BE2C (cell line): ENCODE data around the gene SHOX.
"Not testable (repeated sequence)": the region's sequence is repeated elsewhere in the genome, so short reads cannot be mapped to it uniquely, and the experiment has no call there.

ENCODE experiments used
- DNase-seq: peaks from one replicate; pipeline ENCODE4 v3.0.0-alpha.2; 2020
- H3K27me3 ChIP-seq: fragments of 250-450 bp; sonication (Bioruptor Pico); 2 replicates; pipeline ENCODE4 v1.5.1; 2020; ENCODE audit warnings: mild to moderate bottlenecking
- H3K36me3 ChIP-seq: fragments of 250-450 bp; sonication (Bioruptor Pico); 2 replicates; pipeline ENCODE4 v1.5.1; 2020; ENCODE audit warnings: mild to moderate bottlenecking
- H3K4me1 ChIP-seq: fragments of 250-450 bp; sonication (Bioruptor Pico); 2 replicates; pipeline ENCODE4 v1.5.1; 2020
- H3K4me3 ChIP-seq: 2 replicates; pipeline ENCODE4 v1.5.1; 2011; ENCODE audit warnings: low read depth, low read length
- H3K9me3 ChIP-seq: fragments of 250-450 bp; sonication (Bioruptor Pico); 2 replicates; pipeline ENCODE4 v1.5.1; 2020
- CTCF ChIP-seq: IDR thresholded peaks from 2 replicates; pipeline ENCODE4 v1.5.1; 2012; ENCODE audit warnings: mild to moderate bottlenecking, low read depth, low read length

The SHOX gene

GRCh38 chrX:621705-622503 lies 8.7 kb upstream of the SHOX start:
- H3K9me3 ChIP-seq: no peaks in the 10 kb centered on the region
- no peaks in the 10 kb centered on the region for H3K27me3 ChIP-seq
- DNase-seq: no peak
- H3K36me3 ChIP-seq: no peaks in the 10 kb centered on the region
- no peak for TF ChIP-seq CTCF
- no peaks in the 10 kb centered on the region for H3K4me1 ChIP-seq
- H3K4me3 ChIP-seq: no peak overlapping the region

GRCh38 chrX:622802-623201 lies 7.8 kb upstream of the SHOX start:
- H3K4me1 ChIP-seq, H3K9me3 ChIP-seq, H3K27me3 ChIP-seq: not testable (repeated sequence)

DNA sequence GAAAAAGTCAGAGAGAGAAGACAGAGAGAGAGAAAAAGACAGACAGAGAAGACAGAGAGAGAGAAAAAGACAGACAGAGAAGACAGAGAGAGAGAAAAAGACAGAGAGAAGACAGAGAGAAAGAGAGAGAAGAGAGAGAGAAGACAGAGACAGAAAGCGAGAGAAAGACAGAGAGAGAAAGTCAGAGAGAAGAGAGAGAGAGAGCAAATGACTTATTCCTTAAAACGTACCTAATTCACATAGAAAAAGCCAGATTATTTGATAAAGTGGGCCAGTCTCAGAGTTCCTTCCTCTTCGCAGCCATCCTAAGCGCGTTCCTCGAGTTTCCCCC lies 7.4 kb upstream of the SHOX start:
- no peaks in the 10 kb centered on the region for H3K4me1 ChIP-seq
- no peaks in the 10 kb centered on the region for H3K27me3 ChIP-seq
- no peaks in the 10 kb centered on the region for H3K36me3 ChIP-seq
- no peak overlapping the region for H3K4me3 ChIP-seq
- TF ChIP-seq CTCF: no peak
- no peaks in the 10 kb centered on the region for H3K9me3 ChIP-seq
- no peak for DNase-seq

More at GRCh38 chrX:622802-623201, 7.8 kb upstream of the SHOX start:
- H3K4me3 ChIP-seq, DNase-seq, H3K36me3 ChIP-seq: not testable (repeated sequence)

- Histone ChIP-seq H3K4me3 (no peak overlapping the region), H3K9me3 (no peaks in the 10 kb centered on the region), H3K36me3 (no peaks in the 10 kb centered on the region), H3K4me1 (no peaks in the 10 kb centered on the region), H3K27me3 (no peaks in the 10 kb centered on the region)
- TF ChIP-seq CTCF: no peak
- no peak for DNase-seq
Measured at GRCh38 chrX:623599-624315, 6.8 kb upstream of the SHOX start.

GRCh38 chrX:625137-625691 lies 5.4 kb upstream of the SHOX start:
- Histone ChIP-seq H3K9me3 (no peaks in the 10 kb centered on the region), H3K36me3 (no peaks in the 10 kb centered on the region), H3K27me3 (no peaks in the 10 kb centered on the region), H3K4me1 (no peaks in the 10 kb centered on the region), H3K4me3 (no peak overlapping the region)
- no peak for DNase-seq
- TF ChIP-seq CTCF: no peak

DNA sequence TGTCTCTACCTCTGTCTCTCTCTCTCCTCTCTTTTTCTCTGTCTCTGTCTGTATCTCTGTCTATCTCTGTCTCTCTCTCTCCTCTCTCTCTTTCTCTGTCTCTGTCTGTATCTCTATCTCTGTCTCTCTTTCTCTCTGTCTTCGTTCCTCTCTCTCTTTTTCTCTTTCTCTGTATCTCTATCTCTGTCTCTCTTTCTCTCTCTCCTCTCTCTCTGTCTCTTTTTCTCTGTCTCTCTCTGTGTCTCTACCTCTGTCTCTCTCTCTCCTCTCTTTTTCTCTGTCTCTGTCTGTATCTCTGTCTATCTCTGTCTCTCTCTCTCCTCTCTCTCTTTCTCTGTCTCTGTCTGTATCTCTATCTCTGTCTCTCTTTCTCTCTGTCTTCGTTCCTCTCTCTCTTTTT lies 4.5 kb upstream of the SHOX start:
- H3K27me3 ChIP-seq, H3K4me1 ChIP-seq, DNase-seq, H3K9me3 ChIP-seq, H3K4me3 ChIP-seq, H3K36me3 ChIP-seq: not testable (repeated sequence)

DNA sequence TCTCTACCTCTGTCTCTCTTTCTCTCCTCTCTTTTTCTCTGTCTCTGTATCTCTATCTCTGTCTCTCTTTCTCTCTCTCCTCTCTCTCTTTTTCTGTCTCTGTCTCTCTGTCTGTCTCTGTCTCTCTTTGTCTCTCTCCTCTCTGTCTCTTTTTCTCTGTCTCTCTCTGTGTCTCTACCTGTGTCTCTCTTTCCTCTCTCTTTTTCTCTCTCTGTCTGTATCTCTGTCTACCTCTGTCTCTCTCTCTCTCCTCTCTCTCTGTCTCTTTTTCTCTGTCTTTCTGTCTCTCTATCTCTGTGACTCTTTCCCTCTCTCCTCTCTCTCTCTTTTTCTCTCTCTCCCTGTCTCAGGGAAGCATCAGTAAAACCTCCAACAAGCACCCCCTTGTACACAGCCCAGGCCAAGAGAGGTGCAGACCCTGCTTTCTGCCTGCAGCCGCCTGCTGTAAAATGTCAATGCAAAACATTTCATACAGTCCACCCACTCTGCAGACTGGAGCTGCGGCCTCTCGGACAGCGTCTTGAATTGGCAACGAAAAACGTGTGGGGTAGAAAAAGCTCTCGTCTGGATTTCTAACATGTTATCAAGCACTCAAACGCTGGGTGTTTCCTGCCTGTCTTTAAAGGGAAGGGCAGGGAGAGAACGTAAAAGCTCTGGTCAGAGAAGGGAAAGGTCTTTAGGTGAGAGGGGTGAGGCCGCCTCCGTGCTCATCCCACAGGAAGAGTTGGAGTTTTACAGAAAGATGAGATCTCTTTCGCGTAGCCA lies 3.7 kb upstream of the SHOX start:
- DNase-seq: no peak
- H3K36me3 ChIP-seq: no peaks in the 10 kb centered on the region

More for the DNA sequence above, 3.7 kb upstream of the SHOX start:
- no peak overlapping the region for H3K4me3 ChIP-seq
- H3K4me1 ChIP-seq: no peaks in the 10 kb centered on the region
- H3K9me3 ChIP-seq: no peaks in the 10 kb centered on the region
- H3K27me3 ChIP-seq: no peaks in the 10 kb centered on the region
- TF ChIP-seq CTCF: no peak
